Measurements from ENCODE around the gene MCM9.

- TF ChIP-seq POLR2A (IDR thresholded peaks at IDR 0.05) (no peak), CTCF (IDR thresholded peaks at IDR 0.05) (no peak)
Observed at GRCh38 chr6:118913161-118913560, 21.8 kb downstream of the MCM9 start.
